GM12874 (cell line): Measurements from ENCODE around the gene GMPR.

Source experiments
- CTCF ChIP-seq: IDR thresholded peaks from 2 replicates; pipeline ENCODE4 v1.5.1; 2011; ENCODE audit warnings: low read depth, mild to moderate bottlenecking, control low read depth, low read length, moderate library complexity; ENCODE audit not compliant: insufficient read depth

Gene GMPR

GRCh38 chr6:16243664-16244063 is 5.3 kb downstream of the GMPR start:
- no peak for TF ChIP-seq CTCF

- TF ChIP-seq CTCF = no peak
Measured at GRCh38 chr6:16244446-16244845, 6.1 kb downstream of the GMPR start.

- no peak for TF ChIP-seq CTCF
Measured at GRCh38 chr6:16244869-16245451, 6.6 kb downstream of the GMPR start.

GRCh38 chr6:16248271-16248853 is 10.0 kb downstream of the GMPR start:
- no peak for TF ChIP-seq CTCF

GRCh38 chr6:16249971-16250370 is 11.6 kb downstream of the GMPR start:
- TF ChIP-seq CTCF = no peak

- TF ChIP-seq CTCF = no peak
Measured at GRCh38 chr6:16251706-16252105, 13.3 kb downstream of the GMPR start.

- TF ChIP-seq CTCF = no peak
Measured at GRCh38 chr6:16252686-16253299, 14.4 kb downstream of the GMPR start.
